Epithelial cell of esophagus (primary cell): ENCODE results near the gene KNDC1.
"Not testable (repeated sequence)": the region's sequence is repeated elsewhere in the genome, so short reads cannot be mapped to it uniquely, and the experiment has no call there.

Experiments
- DNase-seq: peaks from one replicate; pipeline ENCODE4 v3.0.0; 2010; ENCODE audit warnings: low read depth
- H3K4me3 ChIP-seq: 2 replicates; pipeline ENCODE4 v1.5.1; 2011; ENCODE audit warnings: mild to moderate bottlenecking, low read length, control low read depth
- TF ChIP-seq, protein P1 (sequence below): IDR thresholded peaks from 2 replicates; pipeline ENCODE4 v1.5.1; 2011; ENCODE audit warnings: low read depth, mild to moderate bottlenecking, low read length, control low read depth, inconsistent platforms; ENCODE audit not compliant: insufficient read depth; ENCODE audit errors: missing control alignments

KNDC1 gene

DNA sequence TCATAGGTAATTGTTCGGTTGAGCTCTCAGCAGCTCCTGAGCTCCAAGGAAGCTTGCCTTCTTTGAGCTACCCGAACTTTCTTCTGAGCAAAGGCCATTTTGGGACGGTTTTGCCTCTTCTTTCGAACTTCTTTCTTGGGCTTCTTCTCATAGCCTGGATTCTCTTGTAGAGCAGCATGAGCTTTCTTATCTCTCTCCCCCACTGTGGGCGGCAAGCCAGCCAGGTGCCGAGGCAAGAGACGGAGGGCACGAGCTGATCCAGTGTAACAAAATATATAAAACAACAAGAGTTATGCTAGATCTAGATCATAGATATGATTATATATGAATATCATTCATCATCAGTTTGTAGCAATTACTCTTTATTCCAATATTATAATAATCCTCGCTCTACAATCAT, 16.5 kb upstream of the KNDC1 start:
- TF ChIP-seq, protein P1, sequence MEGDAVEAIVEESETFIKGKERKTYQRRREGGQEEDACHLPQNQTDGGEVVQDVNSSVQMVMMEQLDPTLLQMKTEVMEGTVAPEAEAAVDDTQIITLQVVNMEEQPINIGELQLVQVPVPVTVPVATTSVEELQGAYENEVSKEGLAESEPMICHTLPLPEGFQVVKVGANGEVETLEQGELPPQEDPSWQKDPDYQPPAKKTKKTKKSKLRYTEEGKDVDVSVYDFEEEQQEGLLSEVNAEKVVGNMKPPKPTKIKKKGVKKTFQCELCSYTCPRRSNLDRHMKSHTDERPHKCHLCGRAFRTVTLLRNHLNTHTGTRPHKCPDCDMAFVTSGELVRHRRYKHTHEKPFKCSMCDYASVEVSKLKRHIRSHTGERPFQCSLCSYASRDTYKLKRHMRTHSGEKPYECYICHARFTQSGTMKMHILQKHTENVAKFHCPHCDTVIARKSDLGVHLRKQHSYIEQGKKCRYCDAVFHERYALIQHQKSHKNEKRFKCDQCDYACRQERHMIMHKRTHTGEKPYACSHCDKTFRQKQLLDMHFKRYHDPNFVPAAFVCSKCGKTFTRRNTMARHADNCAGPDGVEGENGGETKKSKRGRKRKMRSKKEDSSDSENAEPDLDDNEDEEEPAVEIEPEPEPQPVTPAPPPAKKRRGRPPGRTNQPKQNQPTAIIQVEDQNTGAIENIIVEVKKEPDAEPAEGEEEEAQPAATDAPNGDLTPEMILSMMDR = no peak
- H3K4me3 ChIP-seq = no peak overlapping the region
- no peak for DNase-seq

GRCh38 chr10:133144771-133145170, 15.2 kb upstream of the KNDC1 start:
- TF ChIP-seq, protein P1 = no peak
- no peak for DNase-seq
- H3K4me3 ChIP-seq = no peak overlapping the region

DNA sequence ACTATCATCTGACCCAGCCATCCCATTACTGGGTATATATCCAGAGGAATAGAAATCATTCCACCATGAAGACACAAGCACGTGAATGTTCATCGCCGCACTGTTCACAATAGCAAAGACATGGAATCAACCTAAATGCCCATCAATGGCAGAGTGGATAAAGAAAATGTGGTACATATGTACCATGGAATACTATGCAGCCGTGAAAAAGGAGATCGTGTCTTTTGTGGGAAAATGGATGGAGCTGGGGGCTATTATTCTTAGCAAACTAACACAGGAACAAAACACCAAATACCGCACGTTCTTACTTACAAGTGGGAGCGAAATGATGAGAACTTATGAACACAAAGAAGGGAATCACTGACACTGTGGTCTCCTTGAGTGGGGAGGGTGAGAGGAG, 9.8 kb upstream of the KNDC1 start:
- H3K4me3 ChIP-seq = no peak overlapping the region

GRCh38 chr10:133150656-133151055, 9.4 kb upstream of the KNDC1 start:
- no peak overlapping the region for H3K4me3 ChIP-seq
- no peak for DNase-seq
- TF ChIP-seq, protein P1 = no peak

More for the DNA sequence above, 9.8 kb upstream of the KNDC1 start:
- DNase-seq = no peak
- TF ChIP-seq, protein P1 = no peak

- not testable (repeated sequence) for DNase-seq, H3K4me3 ChIP-seq
Observed at GRCh38 chr10:133151071-133151470, 8.9 kb upstream of the KNDC1 start.

DNA sequence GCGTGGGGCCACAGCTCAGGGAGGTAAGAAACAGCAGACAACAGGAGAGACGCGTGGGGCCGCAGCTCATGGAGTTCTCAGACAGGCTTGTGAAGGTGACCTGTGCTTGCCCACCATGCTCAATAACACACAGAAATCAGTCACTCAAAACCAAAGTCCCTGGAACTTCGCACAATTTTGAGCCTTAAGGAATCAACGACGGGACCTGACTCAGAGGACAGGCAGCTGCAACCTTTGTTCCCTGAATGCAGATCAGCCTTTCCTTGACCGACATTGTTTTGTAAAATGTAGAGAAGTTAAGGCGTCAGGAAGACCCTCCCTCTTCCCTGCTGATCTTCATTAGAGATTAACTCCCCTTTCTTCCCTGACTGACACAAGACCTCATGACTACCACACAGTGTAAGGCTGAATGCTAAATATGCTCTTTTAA, 8.5 kb upstream of the KNDC1 start:
- DNase-seq = no peak
- TF ChIP-seq, protein P1 = no peak
- H3K4me3 ChIP-seq = no peak overlapping the region

DNA sequence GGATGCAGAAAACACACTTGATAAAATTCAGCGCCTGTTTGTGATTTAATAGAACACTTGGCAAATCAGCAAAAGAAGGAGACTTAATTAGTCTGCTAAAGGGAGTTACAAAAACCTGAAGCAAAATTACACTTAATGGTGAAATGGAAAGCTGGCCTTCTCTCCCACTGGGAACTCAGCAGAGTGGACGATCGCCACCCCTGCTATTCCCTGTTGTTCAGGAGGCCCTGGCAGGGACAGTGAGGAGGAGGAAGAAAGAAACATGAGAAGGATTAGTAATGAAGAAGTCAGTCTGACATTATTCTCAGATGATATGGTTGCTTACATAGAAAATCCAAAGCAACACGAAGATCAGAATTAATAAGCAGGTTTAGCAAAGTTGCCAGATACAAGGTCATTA, 5.6 kb upstream of the KNDC1 start:
- no peak overlapping the region for H3K4me3 ChIP-seq
- TF ChIP-seq, protein P1 = no peak
- no peak for DNase-seq

DNA sequence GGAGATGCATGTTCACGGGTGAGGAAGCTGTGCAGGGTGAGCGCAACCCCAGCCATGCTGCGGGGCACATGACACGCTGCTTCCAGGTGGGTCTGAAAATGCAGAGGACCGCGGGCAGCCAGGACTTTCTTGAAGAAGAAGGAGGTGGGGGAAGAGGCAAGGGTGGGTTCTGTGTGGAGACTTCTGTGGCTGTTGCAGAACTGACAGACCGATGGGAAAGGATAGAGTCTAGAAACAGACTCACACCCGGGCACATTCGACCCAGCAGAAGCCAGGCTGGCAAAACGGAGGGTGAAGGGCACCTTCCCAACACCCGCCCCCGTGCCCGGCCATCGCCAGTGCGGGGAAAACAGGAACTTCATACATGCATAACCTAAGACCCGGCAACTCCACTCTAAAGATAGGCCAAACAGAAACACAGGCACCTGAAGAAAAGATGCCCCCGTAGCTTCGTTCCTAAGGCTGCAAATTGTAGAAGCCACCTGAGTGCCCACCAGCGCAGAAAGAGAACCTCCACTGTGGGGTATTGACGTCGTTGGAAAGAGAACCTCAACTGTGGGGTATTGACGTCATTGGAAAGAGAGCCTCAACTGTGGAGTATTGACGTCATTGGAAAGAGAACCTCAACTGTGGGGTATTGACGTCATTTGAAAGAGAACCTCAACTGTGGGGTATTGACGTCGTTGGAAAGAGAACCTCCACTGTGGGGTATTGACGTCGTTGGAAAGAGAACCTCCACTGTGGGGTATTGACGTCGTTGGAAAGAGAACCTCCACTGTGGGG, 4.8 kb upstream of the KNDC1 start:
- H3K4me3 ChIP-seq = no peak overlapping the region
- no peak for DNase-seq
- TF ChIP-seq, protein P1 = no peak
